NCI-H2196 (cell line): ENCODE data around the gene ITCH.

Experiments used
- DNase-seq: peaks from one replicate; lab custom pipeline; 2025; ENCODE audit not compliant: unreplicated experiment; lab: John Stamatoyannopoulos, UW

The ITCH gene

GRCh38 chr20:34526466-34526865 is 163.4 kb downstream of the ITCH start:
- no peak for DNase-seq

GRCh38 chr20:34527016-34527415 is 163.9 kb downstream of the ITCH start:
- no peak for DNase-seq

GRCh38 chr20:34528921-34529297 is 165.8 kb downstream of the ITCH start:
- DNase-seq, result no peak

- no peak for DNase-seq
Observed at GRCh38 chr20:34529742-34530141, 166.7 kb downstream of the ITCH start.

GRCh38 chr20:34530342-34530741 is 167.3 kb downstream of the ITCH start:
- no peak for DNase-seq

GRCh38 chr20:34531608-34532265 is 168.7 kb downstream of the ITCH start:
- no peak for DNase-seq

GRCh38 chr20:34532320-34532719 is 169.2 kb downstream of the ITCH start:
- DNase-seq, result no peak

GRCh38 chr20:34532756-34533155 is 169.7 kb downstream of the ITCH start:
- no peak for DNase-seq

- DNase-seq, result no peak
Observed at GRCh38 chr20:34534391-34535165, 171.5 kb downstream of the ITCH start.

GRCh38 chr20:34535301-34535840 is 172.3 kb downstream of the ITCH start:
- DNase-seq, result no peak

GRCh38 chr20:34535857-34536256 is 172.8 kb downstream of the ITCH start:
- no peak for DNase-seq

- peak; percentile 10 for DNase-seq
Observed at GRCh38 chr20:34536798-34537394, 173.8 kb downstream of the ITCH start.

GRCh38 chr20:34537651-34538050 is 174.6 kb downstream of the ITCH start:
- DNase-seq, result no peak

GRCh38 chr20:34538671-34539123 is 175.6 kb downstream of the ITCH start:
- DNase-seq, result peak; percentile 57

- no peak for DNase-seq
Observed at GRCh38 chr20:34539756-34540155, 176.7 kb downstream of the ITCH start.

GRCh38 chr20:34540596-34541263 is 177.7 kb downstream of the ITCH start:
- no peak for DNase-seq

GRCh38 chr20:34541264-34541901 is 178.3 kb downstream of the ITCH start:
- DNase-seq, result no peak

GRCh38 chr20:34541917-34542316 is 178.8 kb downstream of the ITCH start:
- no peak for DNase-seq

GRCh38 chr20:34542439-34542838 is 179.4 kb downstream of the ITCH start:
- DNase-seq, result no peak

- no peak for DNase-seq
Observed at GRCh38 chr20:34543463-34544056, 180.5 kb downstream of the ITCH start.
